Measurements from ENCODE around the gene RYR3.

The RYR3 gene

GRCh38 chr15:33724321-33725036 lies 413.7 kb downstream of the RYR3 start:
- H3K27ac ChIP-seq, result no peak overlapping the region

GRCh38 chr15:33729653-33730052 lies 418.9 kb downstream of the RYR3 start:
- H3K27ac ChIP-seq, result no peak overlapping the region
- TF ChIP-seq ZFX (IDR thresholded peaks at IDR 0.05; ENCODE audit: borderline replicate concordance), result no peak
- TF ChIP-seq, protein P1, sequence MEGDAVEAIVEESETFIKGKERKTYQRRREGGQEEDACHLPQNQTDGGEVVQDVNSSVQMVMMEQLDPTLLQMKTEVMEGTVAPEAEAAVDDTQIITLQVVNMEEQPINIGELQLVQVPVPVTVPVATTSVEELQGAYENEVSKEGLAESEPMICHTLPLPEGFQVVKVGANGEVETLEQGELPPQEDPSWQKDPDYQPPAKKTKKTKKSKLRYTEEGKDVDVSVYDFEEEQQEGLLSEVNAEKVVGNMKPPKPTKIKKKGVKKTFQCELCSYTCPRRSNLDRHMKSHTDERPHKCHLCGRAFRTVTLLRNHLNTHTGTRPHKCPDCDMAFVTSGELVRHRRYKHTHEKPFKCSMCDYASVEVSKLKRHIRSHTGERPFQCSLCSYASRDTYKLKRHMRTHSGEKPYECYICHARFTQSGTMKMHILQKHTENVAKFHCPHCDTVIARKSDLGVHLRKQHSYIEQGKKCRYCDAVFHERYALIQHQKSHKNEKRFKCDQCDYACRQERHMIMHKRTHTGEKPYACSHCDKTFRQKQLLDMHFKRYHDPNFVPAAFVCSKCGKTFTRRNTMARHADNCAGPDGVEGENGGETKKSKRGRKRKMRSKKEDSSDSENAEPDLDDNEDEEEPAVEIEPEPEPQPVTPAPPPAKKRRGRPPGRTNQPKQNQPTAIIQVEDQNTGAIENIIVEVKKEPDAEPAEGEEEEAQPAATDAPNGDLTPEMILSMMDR (IDR thresholded peaks at IDR 0.05), result peak; percentile 41

More at GRCh38 chr15:33724321-33725036, 413.7 kb downstream of the RYR3 start:
- TF ChIP-seq ZFX (IDR thresholded peaks at IDR 0.05; ENCODE audit: borderline replicate concordance), result no peak
- TF ChIP-seq, protein P1 (IDR thresholded peaks at IDR 0.05), result no peak

DNA sequence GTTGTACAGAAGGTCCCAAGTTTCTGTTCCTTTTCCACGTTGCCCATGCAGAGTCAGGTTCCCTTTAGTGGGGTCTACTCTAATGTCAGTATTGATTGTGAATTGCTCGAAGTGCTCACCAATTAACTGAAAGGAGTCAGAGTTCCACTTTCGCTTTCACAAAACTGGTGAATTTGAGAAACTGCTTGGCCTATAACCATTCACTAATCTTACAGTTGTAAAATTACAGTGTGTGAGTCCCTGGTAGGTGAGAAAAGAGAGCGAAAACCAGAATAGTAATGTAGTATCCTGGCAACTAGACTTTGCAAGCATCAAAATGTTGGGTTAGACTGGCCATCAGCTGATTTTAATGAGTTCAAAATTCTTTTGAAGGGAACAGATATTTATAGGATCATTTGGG lies 420.0 kb downstream of the RYR3 start:
- TF ChIP-seq, protein P1 (IDR thresholded peaks at IDR 0.05), result no peak
- TF ChIP-seq ZFX (IDR thresholded peaks at IDR 0.05; ENCODE audit: borderline replicate concordance), result no peak
- H3K27ac ChIP-seq, result no peak overlapping the region

- no peak for TF ChIP-seq ZFX (IDR thresholded peaks at IDR 0.05; ENCODE audit: borderline replicate concordance)
- TF ChIP-seq, protein P1 (IDR thresholded peaks at IDR 0.05), result no peak
- no peak overlapping the region for H3K27ac ChIP-seq
Measured at GRCh38 chr15:33735143-33735542, 424.4 kb downstream of the RYR3 start.

GRCh38 chr15:33735637-33736247 lies 425.0 kb downstream of the RYR3 start:
- no peak overlapping the region for H3K27ac ChIP-seq
- no peak for TF ChIP-seq ZFX (IDR thresholded peaks at IDR 0.05; ENCODE audit: borderline replicate concordance)
- TF ChIP-seq, protein P1 (IDR thresholded peaks at IDR 0.05), result peak; percentile 82

- no peak overlapping the region for H3K27ac ChIP-seq
- TF ChIP-seq, protein P1 (IDR thresholded peaks at IDR 0.05), result peak; percentile 90
- no peak for TF ChIP-seq ZFX (IDR thresholded peaks at IDR 0.05; ENCODE audit: borderline replicate concordance)
Measured at GRCh38 chr15:33737687-33738601, 427.2 kb downstream of the RYR3 start.
